Neural progenitor cell (in vitro differentiated cells): ENCODE measurements around the gene PERM1.

ENCODE experiments used
- CTCF ChIP-seq: fragments of 200-600 bp; sonication (generic); IDR thresholded peaks from 2 replicates; pipeline ENCODE4 v1.5.1; 2017; ENCODE audit warnings: antibody characterized with exemption, mild to moderate bottlenecking
- EZH2 ChIP-seq: fragments of 200-600 bp; sonication (generic); IDR thresholded peaks from 2 replicates; pipeline ENCODE4 v1.6.1; 2017; ENCODE audit warnings: antibody characterized with exemption, mild to moderate bottlenecking, moderate library complexity
- EZH2phosphoT487 ChIP-seq: fragments of 200-600 bp; sonication (generic); IDR thresholded peaks from 2 replicates; pipeline ENCODE4 v1.6.1; 2017; ENCODE audit warnings: antibody characterized with exemption

GRCh38 chr1:1020000-1020404, 38.1 kb upstream of the PERM1 start, which contains the start of gene AGRN:
- no peak for TF ChIP-seq CTCF
- no peak for TF ChIP-seq EZH2phosphoT487
- no peak for TF ChIP-seq EZH2
